NOMO-1 (cell line): Measurements from ENCODE around the gene LRPAP1.

Source experiments
- DNase-seq, 2 experiments: peaks; one replicate each; lab custom pipeline; 2025; ENCODE audit not compliant: unreplicated experiment in 2 of 2; lab: John Stamatoyannopoulos, UW

LRPAP1 gene

GRCh38 chr4:3533423-3533820 lies 1.2 kb upstream of the LRPAP1 start:
- no peak for DNase-seq

GRCh38 chr4:3532751-3533422 lies 665 bp upstream of the LRPAP1 start:
- DNase-seq: no peak

GRCh38 chr4:3531318-3531878 lies 824 bp downstream of the LRPAP1 start:
- DNase-seq: no peak

- peak in 1 of 2 experiments; percentile 10 for DNase-seq
These were observed 1.5 kb downstream of the LRPAP1 start for GRCh38 chr4:3530663-3531254.

- DNase-seq: no peak
These were observed 2.2 kb downstream of the LRPAP1 start for GRCh38 chr4:3530051-3530450.

GRCh38 chr4:3529363-3529762 lies 2.9 kb downstream of the LRPAP1 start:
- peak; percentile 88 to 95 for DNase-seq

GRCh38 chr4:3527914-3528876 lies 4.0 kb downstream of the LRPAP1 start:
- DNase-seq: no peak

- no peak for DNase-seq
These were observed 4.9 kb downstream of the LRPAP1 start for GRCh38 chr4:3527101-3527913.

- DNase-seq: no peak
These were observed 5.8 kb downstream of the LRPAP1 start for GRCh38 chr4:3526456-3526855.

GRCh38 chr4:3525532-3526430 lies 6.4 kb downstream of the LRPAP1 start:
- DNase-seq: no peak

GRCh38 chr4:3524920-3525319 lies 7.3 kb downstream of the LRPAP1 start:
- DNase-seq: no peak

GRCh38 chr4:3524349-3524748 lies 7.9 kb downstream of the LRPAP1 start:
- DNase-seq: no peak

GRCh38 chr4:3523628-3524221 lies 8.5 kb downstream of the LRPAP1 start:
- DNase-seq: no peak

GRCh38 chr4:3523146-3523627 lies 9.0 kb downstream of the LRPAP1 start:
- DNase-seq: no peak

GRCh38 chr4:3522651-3523050 lies 9.6 kb downstream of the LRPAP1 start:
- DNase-seq: no peak

GRCh38 chr4:3522326-3522640 lies 9.9 kb downstream of the LRPAP1 start:
- DNase-seq: no peak

GRCh38 chr4:3521621-3522325 lies 10.4 kb downstream of the LRPAP1 start:
- DNase-seq: no peak

GRCh38 chr4:3520796-3521600 lies 11.2 kb downstream of the LRPAP1 start:
- DNase-seq: no peak
